ENCODE results near the gene VAPB. TPM values are rescaled to one million over a fixed set of nuclear protein-coding genes. Genes with fewer than 3 reads are reported as not detected.

VAPB gene
- total RNA-seq, 4 donors from 2014 or later = 24.1 to 81.0 (median 48.4) TPM

DNA sequence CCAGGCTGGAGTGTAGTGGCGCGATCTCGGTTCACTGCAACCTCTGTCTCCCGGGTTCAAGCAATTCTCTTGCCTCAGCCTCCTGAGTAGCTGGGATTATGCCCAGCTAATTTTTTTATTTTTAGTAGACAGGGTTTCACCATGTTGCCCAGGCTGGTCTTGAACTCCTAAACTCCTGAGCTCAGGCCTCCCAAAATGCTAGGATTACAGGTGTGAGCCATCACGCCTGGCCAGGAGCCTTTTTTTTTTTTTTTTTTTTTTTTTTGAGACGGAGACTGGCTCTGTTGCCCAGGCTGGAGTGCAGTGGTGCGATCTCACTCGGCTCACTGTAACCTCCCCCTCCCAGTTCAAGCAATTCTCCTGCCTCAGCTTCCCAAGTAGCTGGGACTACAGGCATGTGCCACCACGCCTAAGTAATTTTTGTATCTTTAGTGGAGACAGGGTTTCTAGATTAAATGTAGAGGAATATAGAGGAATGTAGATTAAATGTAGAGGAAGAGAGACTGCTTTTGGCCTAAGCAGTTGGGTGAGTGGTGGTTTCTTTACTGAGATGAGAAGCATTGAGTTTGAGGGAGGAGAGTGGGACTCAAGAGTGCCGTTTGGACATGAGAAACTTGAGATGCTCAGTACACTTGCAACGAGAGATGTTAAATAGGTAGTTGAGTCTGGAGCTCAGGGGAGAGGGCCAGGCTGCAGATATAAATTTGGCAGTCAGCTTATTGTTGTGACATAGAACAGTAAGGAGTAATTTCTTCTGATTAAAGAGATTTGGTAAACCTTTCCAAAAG lies 16.7 kb downstream of the VAPB start:
- no peaks in the 10 kb centered on the region for H3K9me3 ChIP-seq
- H3K27me3 ChIP-seq = no peaks in the 10 kb centered on the region
- intact Hi-C loops (cut with DNase I; ENCODE audit: low total_unique reads) = no loop called here
- no peak for TF ChIP-seq POLR2A (IDR thresholded peaks at IDR 0.05)
- TF ChIP-seq CTCF (IDR thresholded peaks at IDR 0.05) = no peak
- no peaks in the 10 kb centered on the region for H3K4me1 ChIP-seq
- H3K27ac ChIP-seq = peak overlapping the region; percentile 7 to 18
- DNase-seq = no peak
- H3K4me3 ChIP-seq = no peak overlapping the region
- H3K36me3 ChIP-seq = no peaks in the 10 kb centered on the region

GRCh38 chr20:58406422-58407001 lies 17.5 kb downstream of the VAPB start:
- TF ChIP-seq POLR2A (IDR thresholded peaks at IDR 0.05) (no peak), CTCF (IDR thresholded peaks at IDR 0.05) (no peak)
- Histone ChIP-seq H3K27ac (peak overlapping the region; percentile 7 to 18), H3K36me3 (no peaks in the 10 kb centered on the region), H3K4me3 (no peak overlapping the region), H3K27me3 (no peaks in the 10 kb centered on the region), H3K9me3 (no peaks in the 10 kb centered on the region), H3K4me1 (no peaks in the 10 kb centered on the region)
- no peak for DNase-seq
- intact Hi-C loops (cut with DNase I; ENCODE audit: low total_unique reads) = no loop called here

DNA sequence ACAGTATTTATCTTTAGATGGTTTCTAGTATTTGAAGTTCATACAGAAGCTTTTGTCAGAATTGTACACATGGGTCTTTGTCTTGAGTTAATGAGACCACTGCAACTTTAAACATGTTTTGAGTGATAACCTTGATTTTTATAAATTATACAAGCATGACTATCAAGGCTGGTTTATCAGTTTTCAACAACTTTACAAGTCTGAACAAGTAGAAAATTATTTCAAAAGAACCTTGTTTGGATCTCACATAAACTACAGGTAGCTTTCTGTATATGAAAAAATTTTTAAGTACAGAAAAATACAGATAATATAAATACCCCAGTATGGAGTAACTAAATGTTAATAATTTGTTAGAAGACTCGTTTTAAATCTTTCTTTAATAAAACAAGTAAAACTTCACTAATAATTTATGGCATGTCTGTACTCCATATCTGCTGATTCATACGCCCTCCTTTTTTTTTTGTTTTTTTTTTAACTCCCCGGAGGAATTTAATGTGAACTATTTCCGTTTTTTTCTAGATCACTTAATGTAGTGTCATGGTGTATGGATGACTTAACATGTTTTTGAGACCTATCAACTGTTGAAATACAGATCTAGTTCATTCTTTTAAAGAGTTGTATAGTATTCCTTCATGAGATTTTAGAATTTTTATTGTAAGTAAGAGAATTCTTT lies 18.3 kb downstream of the VAPB start:
- H3K27ac ChIP-seq = no peak overlapping the region
- H3K27me3 ChIP-seq = no peaks in the 10 kb centered on the region
- no peaks in the 10 kb centered on the region for H3K4me1 ChIP-seq
- no peak overlapping the region for H3K4me3 ChIP-seq
- intact Hi-C loops (cut with DNase I; ENCODE audit: low total_unique reads) = no loop called here
- H3K9me3 ChIP-seq = no peaks in the 10 kb centered on the region
- TF ChIP-seq CTCF (IDR thresholded peaks at IDR 0.05) (no peak), POLR2A (IDR thresholded peaks at IDR 0.05) (no peak)
- DNase-seq = no peak
- no peaks in the 10 kb centered on the region for H3K36me3 ChIP-seq

- intact Hi-C loops (cut with DNase I; ENCODE audit: low total_unique reads) = no loop called here
- no peak overlapping the region for H3K27ac ChIP-seq
- no peaks in the 10 kb centered on the region for H3K27me3 ChIP-seq
- H3K9me3 ChIP-seq = no peaks in the 10 kb centered on the region
- no peaks in the 10 kb centered on the region for H3K36me3 ChIP-seq
- TF ChIP-seq CTCF (IDR thresholded peaks at IDR 0.05) = no peak
- TF ChIP-seq POLR2A (IDR thresholded peaks at IDR 0.05) = no peak
- DNase-seq = no peak
- H3K4me1 ChIP-seq = no peaks in the 10 kb centered on the region
- H3K4me3 ChIP-seq = no peak overlapping the region
These were observed 19.0 kb downstream of the VAPB start for GRCh38 chr20:58407966-58408557.
